HepG2 (cell line): ENCODE measurements around the gene SSMEM1. TPM values are rescaled to one million over a fixed set of nuclear protein-coding genes. Genes with fewer than 3 reads are reported as not detected.

ENCODE experiments used
- ATAC-seq: fragments of 200-7000 bp; cut with Tn5 transposase; 3 replicates; pipeline ENCODE4 v1.9.1; 2020; ENCODE audit warnings: mild to moderate bottlenecking, moderate library complexity
- BruUV-seq: library from RNA; stranded (reverse); fragments of 400-500 nt; replicated peaks from 2 replicates; lab custom pipeline; 2021; lab: Mats Ljungman, UMichigan
- CTCF ChIA-PET: fragments of 300-600 bp; formaldehyde crosslinking; extraction: SDS; loops from one replicate; lab custom pipeline; 2021; ENCODE audit warnings: low total read pairs, inconsistent platforms, low intra/inter-chr PET ratio; lab: Yijun Ruan, JAX
- POLR2A ChIA-PET: fragments of 350-600 bp; sonication (Branson Sonifier 250); formaldehyde crosslinking; loops from one replicate; lab custom pipeline; 2020; ENCODE audit warnings: antibody characterized with exemption, inconsistent platforms; lab: Yijun Ruan, JAX
- DNase-seq: peaks from one replicate; pipeline ENCODE4 v3.0.0-alpha.2; 2015; ENCODE audit warnings: low spot score
- FAIRE-seq: peaks from 3 replicates; lab custom pipeline; 2011; peaks lifted over from hg19 to GRCh38; lab: Jason Lieb, UNC
- H2AFZ ChIP-seq: one replicate; pipeline ENCODE4 v1.6.1; 2011; ENCODE audit warnings: low read length, inconsistent platforms
- H3K27ac ChIP-seq: fragments of 300-600 bp; 3 replicates; pipeline ENCODE4 v1.8.0; 2011; ENCODE audit warnings: mixed run types, mild to moderate bottlenecking, mixed read lengths, low read length, inconsistent platforms; ENCODE audit not compliant: insufficient read depth; ENCODE audit errors: extremely low read length
- H3K27me3 ChIP-seq, 2 experiments: fragments of 200-600 bp in 1 of 2; 2 replicates in 1 of 2; 3 replicates in 1 of 2; pipeline versions ENCODE4 v1.6.0 to v1.8.0; 2011; ENCODE audit warnings: low read length in 2 of 2, mild to moderate bottlenecking in 2 of 2, moderate library complexity in 2 of 2, inconsistent platforms in 1 of 2; ENCODE audit not compliant: insufficient read depth in 2 of 2, control insufficient read depth in 1 of 2
- H3K36me3 ChIP-seq, 2 experiments: fragments of 200-600 bp in 1 of 2; replicated peaks in 1 of 2; 2 replicates in 1 of 2; 3 replicates in 1 of 2; pipeline versions ENCODE4 v1.5.1 to v1.8.0; 2011; ENCODE audit warnings: low read length in 2 of 2, inconsistent platforms in 1 of 2; ENCODE audit not compliant: insufficient read depth in 2 of 2, control insufficient read depth in 1 of 2
- H3K4me1 ChIP-seq: 2 replicates; pipeline ENCODE4 v1.5.1; 2012; ENCODE audit warnings: low read length, inconsistent platforms; ENCODE audit not compliant: insufficient read depth
- H3K4me2 ChIP-seq: 2 replicates; pipeline ENCODE4 v1.6.0; 2011; ENCODE audit warnings: low read depth, low read length, inconsistent platforms
- H3K4me3 ChIP-seq, 3 experiments: fragments of 200-600 bp in 1 of 3; sonication (generic), shearing (Covaris generic) in 1 of 3; replicated peaks in 1 of 3; 2 replicates each; pipeline ENCODE4 v1.5.1; 2011 to 2016; ENCODE audit warnings: low read length in 3 of 3, inconsistent platforms in 2 of 3, low read depth in 2 of 3, mild to moderate bottlenecking in 2 of 3, control low read depth in 1 of 3, mixed read lengths in 1 of 3; ENCODE audit not compliant: insufficient read depth in 1 of 3
- H3K79me2 ChIP-seq: one replicate; pipeline ENCODE4 v1.6.1; 2011; ENCODE audit warnings: low read length, inconsistent platforms; ENCODE audit not compliant: insufficient read depth
- H3K9ac ChIP-seq: 2 replicates; pipeline ENCODE4 v1.6.0; 2011; ENCODE audit warnings: mild to moderate bottlenecking, low read depth, low read length, inconsistent platforms; ENCODE audit not compliant: insufficient read depth
- H3K9me3 ChIP-seq: 2 replicates; pipeline ENCODE4 v1.5.1; 2012; ENCODE audit warnings: mild to moderate bottlenecking, low read length
- H4K20me1 ChIP-seq: 2 replicates; pipeline ENCODE4 v1.6.0; 2011; ENCODE audit warnings: inconsistent platforms, mild to moderate bottlenecking, low read length, moderate library complexity; ENCODE audit not compliant: insufficient read depth
- ARNT ChIP-seq: fragments of 450-650 bp; IDR thresholded peaks from 2 replicates; pipeline ENCODE4 v1.6.1; 2017
- CBX2 ChIP-seq, 2 experiments: fragments of 200-600 bp in 1 of 2; sonication (generic); formaldehyde crosslinking in 1 of 2; IDR thresholded peaks; 2 replicates each; pipeline versions ENCODE4 v1.7.0 to v1.8.1; 2018 to 2022; ENCODE audit warnings: low read depth in 2 of 2, low read length in 1 of 2, mild to moderate bottlenecking in 1 of 2, missing genetic modification reagents in 1 of 2
- IRF1 ChIP-seq: sonication (generic); formaldehyde crosslinking; IDR thresholded peaks from 2 replicates; pipeline ENCODE4 v1.4.0; 2020; ENCODE audit warnings: low read depth, mild to moderate bottlenecking, missing genetic modification reagents
- MZF1 ChIP-seq: sonication (generic); formaldehyde crosslinking; IDR thresholded peaks from 2 replicates; pipeline ENCODE4 v1.8.1; 2023; ENCODE audit warnings: mild to moderate bottlenecking, missing genetic modification reagents, borderline replicate concordance
- RORA ChIP-seq: sonication (generic); formaldehyde crosslinking; IDR thresholded peaks from 2 replicates; pipeline ENCODE4 v1.5.0; 2020; ENCODE audit warnings: mild to moderate bottlenecking, missing genetic modification reagents, moderate library complexity
- SIN3A ChIP-seq: IDR thresholded peaks from 2 replicates; pipeline ENCODE4 v1.6.1; 2011; ENCODE audit warnings: low read depth, mild to moderate bottlenecking, control low read depth, low read length, borderline replicate concordance
- SKIL ChIP-seq: sonication (generic); formaldehyde crosslinking; IDR thresholded peaks from 2 replicates; pipeline ENCODE4 v1.8.0; 2022; ENCODE audit warnings: missing genetic modification reagents, mild to moderate bottlenecking, moderate library complexity, borderline replicate concordance
- THYN1 ChIP-seq: sonication (generic); formaldehyde crosslinking; IDR thresholded peaks from 2 replicates; pipeline ENCODE4 v1.8.1; 2023; ENCODE audit warnings: low read depth, mild to moderate bottlenecking, moderate library complexity, missing genetic modification reagents, borderline replicate concordance
- ZBTB34 ChIP-seq: sonication (generic); formaldehyde crosslinking; IDR thresholded peaks from 2 replicates; pipeline ENCODE4 v1.8.0; 2022; ENCODE audit warnings: mild to moderate bottlenecking, missing genetic modification reagents
- ZNF12 ChIP-seq: sonication (generic); formaldehyde crosslinking; IDR thresholded peaks from 2 replicates; pipeline ENCODE4 v1.5.0; 2020; ENCODE audit warnings: missing genetic modification reagents
- ZNF276 ChIP-seq: sonication (generic); formaldehyde crosslinking; IDR thresholded peaks from 2 replicates; pipeline ENCODE4 v1.4.0; 2020; ENCODE audit warnings: mild to moderate bottlenecking, low read depth, missing genetic modification reagents
- ZNF572 ChIP-seq: sonication (generic); formaldehyde crosslinking; IDR thresholded peaks from 2 replicates; pipeline ENCODE4 v1.5.1; 2020; ENCODE audit warnings: mild to moderate bottlenecking, missing genetic modification reagents
- ZNF674 ChIP-seq: sonication (generic); formaldehyde crosslinking; IDR thresholded peaks from 2 replicates; pipeline ENCODE4 v1.5.0; 2020; ENCODE audit warnings: low read depth, mild to moderate bottlenecking, missing genetic modification reagents
- ZNF740 ChIP-seq: sonication (generic); formaldehyde crosslinking; IDR thresholded peaks from 2 replicates; pipeline ENCODE4 v1.4.0; 2020; ENCODE audit warnings: missing genetic modification reagents
- ZNF781 ChIP-seq: sonication (generic); formaldehyde crosslinking; IDR thresholded peaks from 2 replicates; pipeline ENCODE4 v1.5.1; 2020; ENCODE audit warnings: borderline replicate concordance, mild to moderate bottlenecking, missing genetic modification reagents; ENCODE audit errors: not compliant biosample characterization
- WGBS: methylation state at CpG from one replicate; pipeline ENCODE4 v1.1.6; 2017; ENCODE audit warnings: low lambda C conversion rate; 5-methylcytosine and 5-hydroxymethylcytosine counted together
- in situ Hi-C: cut with HindIII; loops from 2 replicates; pipeline ENCODE4 v1.10.0; 2017; ENCODE audit warnings: low pct_unique_long_range_greater_than_20kb; ENCODE audit not compliant: extremely low pct_ligation_motif_present
- intact Hi-C: fragments of 100-400 bp; cut with micrococcal nuclease; formaldehyde crosslinking; loops from one replicate; pipeline ENCODE4 v1.10.0; 2022; ENCODE audit not compliant: unreplicated experiment
- polyA plus RNA-seq, 8 experiments: library from polyadenylated mRNA; depleted of rRNA in 3 of 8; stranded (reverse) in 7 of 8; unstranded in 1 of 8; fragments of >200 nt; fragmentation: Illumina TruSeq in 4 of 8; extraction: Trizol in 4 of 8; gene quantifications; 2 replicates each; pipeline versions ENCODE4 v1.2.1 to v1.2.3, GENCODE V29; 2011 to 2016; ENCODE audit warnings: low read depth in 4 of 8, missing spikeins in 1 of 8, mixed read lengths in 1 of 8; ENCODE audit not compliant: insufficient read depth in 1 of 8
- total RNA-seq, 5 experiments: library from RNA; depleted of rRNA; stranded (reverse); fragments of >200 nt; fragmentation: Illumina TruSeq; extraction: Trizol; gene quantifications; 2 replicates each; pipeline ENCODE4 v1.2.3, GENCODE V29; 2016; ENCODE audit warnings: low read depth in 1 of 5

SSMEM1 gene
- total and polyA plus RNA-seq, 2 of the 13 experiments (the other 11 are each of a cell fraction or from before 2014, with no cell fraction given), result not detected

GRCh38 chr7:130219871-130220270 is 12.2 kb downstream of the SSMEM1 start:
- TF ChIP-seq SKIL (no peak), CBX2 (IDR thresholded peaks at IDR 0.05; ENCODE audit: low read depth, low read length) (no peak), CBX2 (CRISPR knock-in tag; IDR thresholded peaks at IDR 0.05; ENCODE audit: low read depth) (no peak), ZNF572 (no peak), ZNF674 (CRISPR knock-in tag) (no peak), ZNF12 (no peak), SIN3A (no peak), MZF1 (CRISPR knock-in tag) (no peak), ZNF781 (CRISPR knock-in tag) (no peak), RORA (CRISPR knock-in tag) (no peak), IRF1 (no peak), ZNF276 (CRISPR knock-in tag) (no peak), THYN1 (no peak), ZBTB34 (CRISPR knock-in tag) (no peak), ZNF740 (no peak), ARNT (no peak)
- Histone ChIP-seq H3K79me2 (no peaks in the 10 kb centered on the region), H3K27me3 (no peaks in the 10 kb centered on the region), H3K9me3 (no peaks in the 10 kb centered on the region), H3K27ac (no peak overlapping the region), H3K4me3 (no peak overlapping the region), H4K20me1 (no peaks in the 10 kb centered on the region), H3K4me1 (peaks cover 24% of the 10 kb centered on the region), H3K9ac (no peak overlapping the region), H2AFZ (no peak overlapping the region), H3K36me3 (no peaks in the 10 kb centered on the region), H3K4me2 (no peak overlapping the region)
- BruUV-seq, result no TSS peak
- 70% methylated on average over 9 of the region's 9 CpGs for WGBS
- ATAC-seq, result no peak
- DNase-seq, result no peak
- no peak for FAIRE-seq
- CTCF ChIA-PET, result no interaction called here
- POLR2A ChIA-PET, result no interaction called here
- intact Hi-C loops, result no loop called here
- in situ Hi-C loops, result no loop called here
